GM21515 (cell line): Measurements from ENCODE around the gene TBC1D9B.

Source experiments
- ATAC-seq: cut with Tn5 transposase; IDR thresholded peaks from one replicate; pipeline ENCODE4 v1.9.1; 2021; ENCODE audit not compliant: unreplicated experiment

The TBC1D9B gene

DNA sequence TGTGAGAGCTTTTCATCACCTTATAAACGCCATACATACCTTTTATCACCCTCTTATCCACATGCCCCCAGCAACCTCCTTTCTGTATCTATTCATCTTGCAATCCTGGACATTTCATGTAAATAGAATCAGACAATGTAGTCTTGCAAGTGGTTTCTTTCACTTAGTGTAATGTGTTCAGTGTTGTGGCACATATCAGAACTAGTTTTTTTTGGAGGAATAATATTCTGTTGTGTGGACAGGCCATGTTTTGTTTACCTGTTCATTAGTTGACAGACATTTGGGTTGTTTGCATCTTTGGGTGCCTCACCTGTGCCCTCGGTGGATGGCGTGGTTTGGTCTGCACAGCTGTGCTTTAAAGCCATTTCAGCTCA is 85.7 kb downstream of the TBC1D9B start:
- ATAC-seq: no peak

DNA sequence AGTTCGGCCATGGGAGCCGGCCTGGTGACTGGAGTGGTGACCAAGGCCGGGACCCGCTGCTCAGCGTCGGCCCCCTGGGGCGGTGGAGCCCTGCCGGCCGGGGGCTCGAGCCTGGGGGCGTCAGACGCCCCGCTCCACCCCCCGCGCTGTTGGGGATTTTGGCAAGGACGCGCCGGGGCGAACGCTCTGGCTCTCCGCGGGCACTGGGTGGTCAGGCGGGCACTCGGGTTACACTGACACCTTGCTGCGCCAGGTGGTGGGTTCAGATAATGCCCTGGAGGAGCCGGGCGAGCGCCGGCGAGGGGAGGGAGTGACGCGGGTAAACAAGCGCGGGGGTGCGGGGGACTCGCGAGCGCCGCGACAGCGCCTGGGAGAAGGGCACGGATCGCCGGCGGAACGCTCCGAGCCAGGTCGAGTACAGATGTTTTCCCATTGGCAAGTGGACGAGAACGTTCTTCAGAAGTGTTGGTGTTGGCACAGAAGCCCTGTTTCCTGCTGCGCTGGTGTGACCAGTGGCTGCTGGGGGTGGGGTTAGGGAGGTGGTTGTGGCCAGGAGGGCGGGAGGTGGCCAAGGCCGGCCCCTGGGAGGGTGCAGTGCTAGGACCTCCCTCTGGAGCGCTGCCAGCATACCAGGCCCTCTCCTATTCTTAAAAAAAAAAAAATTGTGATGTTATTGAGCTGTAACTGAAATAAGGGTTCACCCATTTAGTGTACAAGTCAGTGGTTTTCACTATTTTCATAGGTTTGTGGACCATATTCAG is 86.2 kb downstream of the TBC1D9B start:
- ATAC-seq: peak; percentile 42

DNA sequence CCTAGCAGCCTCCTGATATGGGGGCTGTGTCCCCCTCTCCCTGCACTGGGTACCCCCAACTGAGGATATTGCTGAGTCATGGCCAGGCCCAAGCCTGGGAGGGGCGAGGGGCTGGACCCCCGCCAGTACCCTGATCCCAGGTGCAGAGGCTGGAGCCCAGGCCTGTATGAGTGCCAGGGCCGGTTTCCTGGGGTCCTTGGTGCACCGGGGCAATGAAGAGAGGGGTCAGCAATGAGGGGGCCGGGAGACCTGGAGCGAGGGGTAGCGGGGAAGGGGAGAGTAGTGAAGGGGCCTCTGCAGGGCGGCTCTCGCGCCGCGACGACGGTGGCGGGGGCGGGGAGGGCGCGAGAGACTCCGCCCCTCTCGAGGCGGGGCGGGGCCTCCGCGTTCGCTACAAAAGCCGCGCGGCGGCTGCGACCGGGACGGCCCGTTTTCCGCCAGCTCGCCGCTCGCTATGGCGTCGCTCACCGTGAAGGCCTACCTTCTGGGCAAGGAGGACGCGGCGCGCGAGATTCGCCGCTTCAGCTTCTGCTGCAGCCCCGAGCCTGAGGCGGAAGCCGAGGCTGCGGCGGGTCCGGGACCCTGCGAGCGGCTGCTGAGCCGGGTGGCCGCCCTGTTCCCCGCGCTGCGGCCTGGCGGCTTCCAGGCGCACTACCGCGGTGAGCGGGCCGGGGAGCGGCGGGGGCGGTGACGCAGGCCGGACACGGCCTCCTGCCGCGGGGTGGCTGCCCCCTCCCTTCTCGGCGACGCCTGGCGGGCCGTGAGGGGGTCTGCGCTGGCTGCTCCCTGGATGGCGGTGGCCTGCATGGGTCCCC is 87.0 kb downstream of the TBC1D9B start, which contains the start of gene SQSTM1:
Gene SQSTM1 (plus strand): TSS at position 423 of the 815 bp plus-strand sequence. CDS start 32 bp downstream, at position 455.
- peak; percentile 43 for ATAC-seq

DNA sequence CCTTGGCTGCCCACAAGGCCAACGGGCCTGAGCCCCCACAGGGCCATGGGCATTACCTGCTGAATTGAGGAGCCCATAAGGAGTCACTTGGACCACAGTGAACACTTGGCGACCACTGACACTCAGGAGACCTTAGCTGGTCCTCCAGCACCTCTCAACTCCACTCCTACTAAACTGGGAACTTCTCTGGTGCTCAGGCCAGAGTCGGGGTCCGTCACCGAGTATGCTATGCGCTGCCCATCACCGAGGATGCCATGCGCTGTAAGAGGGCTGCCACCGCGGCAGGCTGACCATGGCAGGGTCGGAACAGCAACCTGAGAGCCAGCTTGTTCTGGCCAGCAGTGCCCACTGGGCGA is 87.6 kb downstream of the TBC1D9B start:
- ATAC-seq: no peak

DNA sequence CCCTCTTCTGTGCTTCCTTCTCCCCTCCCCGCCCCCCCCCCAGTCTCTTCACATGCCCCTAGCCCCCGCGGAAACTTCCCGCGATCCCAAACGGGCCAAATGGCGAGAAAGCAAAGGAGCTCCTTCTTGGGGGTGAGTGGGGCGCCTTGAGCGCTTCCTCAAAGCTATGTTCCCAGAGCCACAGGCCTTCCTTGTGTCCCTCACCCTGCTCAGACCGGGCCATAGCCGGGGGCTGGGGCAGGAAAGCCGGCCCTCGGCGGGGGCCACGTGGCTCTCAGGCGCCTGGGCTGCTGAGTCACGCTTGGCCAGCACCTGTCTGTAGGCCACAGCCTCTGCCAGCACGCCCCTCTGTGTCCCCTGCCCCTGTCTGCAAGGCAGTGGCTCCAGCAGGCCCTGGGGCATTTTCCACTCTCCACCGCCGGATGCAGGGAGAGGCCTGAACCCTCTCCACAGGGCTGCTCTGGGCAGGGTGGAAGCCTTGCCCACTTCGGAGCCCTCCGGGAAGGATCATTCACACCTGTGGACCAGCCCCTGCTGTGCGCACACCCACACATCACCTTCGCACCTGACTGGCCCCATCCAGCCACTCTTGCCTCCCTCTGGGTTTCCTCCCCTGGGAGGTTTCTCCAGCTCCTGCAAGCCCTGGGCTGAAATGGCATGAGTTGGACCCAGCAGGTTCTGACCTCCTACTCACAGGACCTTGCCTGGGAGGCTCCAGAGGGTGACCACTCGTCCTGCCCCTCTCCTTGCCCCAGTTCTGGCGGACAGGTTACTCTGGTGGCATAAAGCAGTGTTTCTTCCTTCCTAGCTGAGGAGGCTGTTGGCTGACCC is 88.2 kb downstream of the TBC1D9B start:
- no peak for ATAC-seq

DNA sequence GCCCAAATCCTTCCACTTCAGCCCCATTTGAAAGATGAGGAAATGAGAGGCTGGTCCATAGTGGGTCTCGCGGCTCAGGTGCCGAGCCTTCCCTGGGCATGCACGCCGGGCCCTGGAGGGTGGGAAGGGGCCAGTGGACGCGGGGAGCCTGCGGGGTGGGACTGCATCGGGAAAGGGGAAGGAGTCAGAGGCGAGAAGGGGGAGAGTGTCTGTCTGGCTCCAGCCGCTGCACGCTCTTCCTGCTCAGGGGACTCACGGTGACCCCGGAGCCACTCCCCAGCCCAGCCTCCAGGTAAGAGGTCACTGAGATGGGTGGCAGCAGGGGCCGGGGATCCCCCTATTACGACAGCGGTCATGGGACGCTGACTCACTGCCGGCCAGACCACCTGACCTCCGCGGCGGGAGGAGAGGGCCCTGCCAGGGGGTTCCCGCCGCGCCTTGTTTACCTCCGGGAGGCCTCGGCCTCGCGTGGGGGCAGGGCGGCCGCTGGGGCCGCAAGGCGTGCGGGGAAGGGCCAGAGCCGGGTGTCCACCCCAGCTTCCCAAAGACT is 88.9 kb downstream of the TBC1D9B start:
- peak; percentile 61 for ATAC-seq

DNA sequence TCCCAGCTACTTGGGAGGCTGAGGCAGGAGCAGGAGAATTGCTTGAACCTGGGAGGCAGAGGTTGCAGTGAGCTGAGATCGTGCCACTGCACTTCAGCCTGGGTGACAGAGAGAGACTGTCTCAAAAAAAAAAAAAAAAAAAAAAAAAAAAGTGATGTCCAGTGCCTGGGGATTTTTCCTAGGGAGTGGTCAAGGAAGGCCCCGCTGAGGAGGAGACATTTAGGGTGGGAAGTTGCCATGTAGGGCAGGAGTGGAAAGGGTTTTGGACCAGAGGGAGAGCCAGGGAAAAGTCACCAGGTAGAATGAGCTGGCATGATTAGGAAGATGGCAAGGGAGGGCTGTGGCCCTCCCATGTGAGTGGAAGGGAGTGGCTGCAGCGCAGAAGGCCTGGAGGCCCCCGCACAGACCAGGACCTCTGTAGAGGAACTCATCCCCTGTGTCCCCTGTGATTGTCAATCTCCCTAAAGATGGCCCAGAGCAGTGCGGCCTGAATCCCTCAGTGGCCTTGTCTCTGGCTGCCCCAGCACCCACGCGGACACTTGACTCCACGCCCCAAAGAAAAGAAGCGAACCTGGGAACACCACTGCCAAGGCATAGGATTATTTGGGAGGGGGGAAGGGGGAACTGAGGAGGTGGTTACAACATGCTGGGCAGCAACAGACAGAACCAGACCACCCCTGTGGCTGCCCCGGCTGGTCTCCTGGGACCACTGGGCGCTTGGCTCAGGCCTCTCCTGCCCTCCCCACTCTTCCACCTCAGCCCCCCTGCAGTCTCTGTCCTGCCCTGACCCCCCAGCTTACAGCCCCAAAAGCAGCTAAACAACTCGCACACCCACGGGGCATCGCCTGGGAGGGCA is 89.6 kb downstream of the TBC1D9B start:
- no peak for ATAC-seq

DNA sequence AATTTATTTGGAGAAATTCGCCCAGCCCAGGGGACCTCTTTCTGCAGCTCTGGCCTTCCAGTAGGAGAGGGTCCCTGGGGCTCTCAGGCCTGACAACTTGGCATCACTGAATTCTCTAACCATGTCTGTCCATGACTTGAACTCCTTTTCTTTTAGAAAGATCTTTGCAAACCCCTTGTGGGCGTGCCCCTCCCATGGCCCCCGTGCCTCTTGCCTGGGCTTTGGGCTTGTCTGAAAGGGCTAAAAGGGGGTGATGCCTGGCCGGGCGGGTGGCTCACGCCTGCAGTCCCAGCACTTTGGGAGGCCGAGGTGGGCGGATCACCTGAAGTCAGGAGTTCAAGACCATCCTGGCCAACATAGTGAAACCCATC is 90.2 kb downstream of the TBC1D9B start:
- ATAC-seq: no peak

DNA sequence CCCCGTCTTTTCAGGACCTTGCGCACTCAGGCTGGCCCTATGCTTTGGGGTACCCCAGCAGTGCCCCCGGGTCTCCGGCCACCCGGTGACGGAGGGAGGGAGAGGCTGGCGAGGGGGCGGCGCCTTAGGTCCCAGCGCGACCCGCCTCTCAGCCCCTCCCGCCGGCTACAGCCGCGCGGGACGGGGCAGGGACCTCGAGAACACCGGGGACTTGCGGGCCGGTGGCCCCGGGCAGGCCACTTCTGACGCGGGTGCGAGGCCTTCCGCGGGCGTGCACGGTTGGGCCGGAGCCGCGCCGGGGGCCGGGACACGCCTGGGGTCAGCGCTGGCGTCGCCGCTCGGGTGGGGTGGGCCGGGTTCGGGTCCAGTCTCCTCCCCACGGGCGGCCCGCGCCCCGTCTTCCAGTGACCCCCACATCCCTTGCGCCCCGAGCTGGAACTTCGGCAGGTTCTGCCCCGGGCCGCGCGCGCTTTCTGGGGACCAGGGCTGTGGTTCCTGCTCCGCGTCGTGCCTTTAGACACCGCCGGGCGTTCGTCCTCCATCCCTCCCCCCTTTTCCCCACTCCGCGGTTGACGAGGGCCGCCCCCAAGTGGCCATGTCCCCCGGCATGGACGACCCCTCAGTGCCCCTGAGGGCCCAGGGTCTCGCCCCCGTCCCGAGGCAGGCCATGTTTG is 90.8 kb downstream of the TBC1D9B start:
- ATAC-seq: no peak

DNA sequence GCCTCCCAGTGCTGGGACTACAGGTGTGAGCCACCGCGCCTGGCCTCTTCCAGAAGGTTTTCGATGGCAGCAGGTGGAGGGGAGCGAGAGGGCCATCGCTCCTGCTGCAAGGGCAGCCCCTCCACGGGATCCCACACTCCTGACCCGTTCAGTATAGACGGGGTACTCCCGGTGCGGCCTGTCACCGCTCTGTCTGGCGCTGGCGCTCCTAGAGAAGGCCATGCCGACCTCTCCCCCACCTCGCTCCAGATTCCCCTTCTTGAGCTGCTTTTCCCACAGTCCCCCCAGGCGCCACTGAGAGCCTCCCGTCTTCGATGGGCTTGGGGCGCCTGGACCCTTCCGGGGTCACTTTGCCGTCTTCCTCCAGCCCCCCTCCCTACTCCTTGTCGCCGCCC is 91.3 kb downstream of the TBC1D9B start:
- no peak for ATAC-seq

DNA sequence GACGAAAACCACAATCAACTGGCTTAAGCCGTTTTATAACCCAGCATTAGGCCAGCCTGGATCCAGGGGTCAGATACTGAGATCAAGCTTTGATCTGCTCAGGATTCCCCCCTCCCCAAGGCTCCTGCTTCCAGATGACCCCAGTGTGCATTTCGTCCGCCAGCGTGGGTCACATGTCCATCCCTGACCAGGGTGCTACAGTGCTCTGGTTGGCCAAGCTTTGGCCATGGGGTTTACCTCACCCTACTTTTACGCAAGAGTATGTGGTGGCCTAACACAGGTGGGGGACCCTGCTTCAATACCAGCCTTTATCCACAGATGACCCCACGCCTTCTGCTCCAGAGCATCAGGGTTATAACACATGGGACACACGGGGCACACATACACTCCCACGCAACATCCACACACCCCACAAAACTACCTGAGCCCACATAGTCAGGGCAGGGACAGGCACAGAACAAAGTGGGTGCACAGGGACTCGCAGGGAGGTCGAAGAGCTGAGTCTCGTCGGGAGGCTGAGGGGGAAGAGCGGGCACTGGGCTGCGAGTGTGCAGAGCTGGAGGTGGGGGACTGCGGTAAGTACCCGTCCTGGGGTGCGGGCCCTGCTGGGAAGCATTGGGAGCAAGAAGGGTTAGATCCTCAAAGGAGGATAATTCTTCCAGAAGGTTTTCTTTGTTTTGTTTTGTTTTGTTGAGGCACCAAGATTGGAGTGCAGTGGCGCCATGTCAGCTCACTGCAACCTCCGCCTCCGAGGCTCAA is 92.0 kb downstream of the TBC1D9B start:
- no peak for ATAC-seq

DNA sequence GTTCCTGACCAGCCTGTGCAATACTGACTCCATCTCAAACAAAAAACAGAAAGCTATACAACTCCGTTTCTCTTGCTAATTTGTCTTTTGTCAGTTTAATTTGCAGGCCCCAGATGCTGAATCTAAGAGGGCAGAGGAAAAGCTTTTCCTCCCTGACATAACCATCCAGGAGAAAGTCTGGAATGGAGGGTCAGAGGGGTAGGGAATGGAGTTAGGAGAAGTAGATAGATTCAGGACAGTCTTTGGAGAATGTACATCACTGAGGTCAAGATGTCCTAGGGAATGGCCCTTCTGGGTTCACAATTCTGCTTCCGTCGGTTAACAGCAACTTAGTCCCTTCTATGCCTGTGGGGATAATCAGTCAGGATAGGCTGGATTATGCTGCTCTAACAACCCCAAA is 93.6 kb downstream of the TBC1D9B start:
- no peak for ATAC-seq

DNA sequence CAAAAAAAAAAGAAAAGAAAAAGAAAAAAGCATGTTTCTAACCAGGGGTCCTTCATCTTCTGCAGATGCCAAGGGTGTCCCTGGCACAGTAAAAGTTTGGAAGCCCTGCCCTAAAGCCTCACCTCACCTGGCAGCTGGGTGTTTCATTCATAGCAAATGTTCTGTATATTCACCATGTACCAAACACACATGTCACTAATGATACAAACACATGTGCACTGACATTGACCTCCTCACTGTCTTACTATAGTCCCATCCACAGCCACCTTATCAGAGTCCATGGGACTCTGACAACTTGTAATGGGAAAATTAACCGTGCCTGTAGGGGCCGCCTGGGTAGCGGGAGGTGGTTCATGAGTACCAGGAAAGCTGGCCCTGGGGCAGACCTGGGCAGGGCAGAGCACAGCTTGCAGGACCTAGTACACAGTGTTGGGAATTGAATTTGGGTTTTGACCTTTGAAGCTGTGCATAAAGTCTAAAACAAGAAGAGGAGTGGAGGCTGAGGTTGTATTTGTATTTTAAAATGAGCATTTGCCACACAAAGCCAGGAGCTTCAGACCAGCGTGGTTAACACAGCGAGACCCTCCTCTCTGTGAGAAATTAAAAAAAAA is 94.6 kb downstream of the TBC1D9B start:
- no peak for ATAC-seq

DNA sequence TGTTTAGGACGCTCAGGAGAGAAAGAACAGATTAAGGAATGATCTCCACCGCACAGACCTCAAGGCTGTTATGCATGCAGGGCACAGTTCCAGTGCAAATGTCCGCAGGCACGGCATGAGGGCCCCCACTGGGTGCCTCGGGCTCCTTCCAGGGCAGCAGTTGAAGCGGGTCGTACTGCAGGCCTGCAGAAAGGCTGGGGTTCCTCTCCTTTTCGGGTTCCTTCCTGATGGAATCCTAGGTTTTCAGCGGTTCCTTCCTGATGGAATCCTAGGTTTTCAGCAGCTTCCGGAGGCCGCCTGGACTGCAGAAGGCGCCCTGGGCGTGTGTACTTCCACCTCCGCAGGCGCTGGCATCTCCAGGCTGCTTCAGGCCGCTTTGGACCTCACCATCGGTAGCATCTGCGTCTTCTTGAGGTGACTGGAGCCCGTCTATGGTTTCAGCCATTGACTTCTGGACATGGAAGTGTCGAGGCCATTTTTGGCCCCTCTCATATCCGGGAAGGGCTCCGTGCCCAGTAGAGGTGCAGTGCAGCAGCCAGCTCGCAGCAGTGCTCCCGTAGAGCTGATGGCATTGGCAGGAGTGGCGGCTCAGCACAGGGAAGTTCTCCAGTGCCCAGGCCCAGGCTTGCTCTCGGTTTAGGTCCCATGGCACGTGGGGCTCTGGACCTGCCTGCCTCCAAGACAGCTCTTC is 95.4 kb downstream of the TBC1D9B start:
- ATAC-seq: no peak
